GM19043 (cell line): ENCODE results near the gene SPRED2.

Source experiments
- ATAC-seq: cut with Tn5 transposase; IDR thresholded peaks from one replicate; pipeline ENCODE4 v1.9.1; 2021; ENCODE audit warnings: low read depth; ENCODE audit not compliant: unreplicated experiment

SPRED2 gene

DNA sequence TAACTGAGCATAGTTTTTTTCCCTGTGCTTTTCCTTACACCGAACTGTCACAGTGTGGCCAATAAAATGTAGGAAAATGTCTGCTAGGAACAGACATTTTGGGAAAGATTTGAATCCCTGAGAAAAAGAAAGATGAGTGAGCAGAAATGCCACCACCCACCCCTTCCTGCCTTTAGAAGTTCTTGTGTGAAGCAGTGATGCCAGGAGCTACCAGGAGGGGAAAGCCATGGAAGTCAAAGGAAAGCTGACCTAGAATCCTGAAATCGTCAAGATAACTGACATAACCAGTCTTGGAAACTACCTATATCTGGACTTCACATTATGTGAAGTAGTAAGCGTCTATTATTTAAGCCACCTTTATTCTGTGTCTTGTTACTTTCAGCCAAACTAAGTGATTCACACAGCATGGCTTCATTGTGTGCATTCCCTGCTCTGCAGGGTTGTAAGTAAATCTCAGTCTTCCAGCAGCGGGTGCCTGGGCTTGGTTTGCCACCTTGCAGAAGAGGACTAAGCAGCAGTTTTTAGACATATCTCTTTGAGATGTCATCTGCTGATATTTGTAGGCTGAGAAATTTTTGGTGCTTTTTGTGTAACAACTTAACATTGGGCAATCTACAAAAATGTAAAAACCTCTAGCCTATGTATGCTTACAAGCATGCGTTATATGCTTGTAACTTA lies 11.2 kb upstream of the SPRED2 start:
- ATAC-seq = no peak

GRCh38 chr2:65442420-65443020 lies 10.1 kb upstream of the SPRED2 start:
- ATAC-seq = no peak

DNA sequence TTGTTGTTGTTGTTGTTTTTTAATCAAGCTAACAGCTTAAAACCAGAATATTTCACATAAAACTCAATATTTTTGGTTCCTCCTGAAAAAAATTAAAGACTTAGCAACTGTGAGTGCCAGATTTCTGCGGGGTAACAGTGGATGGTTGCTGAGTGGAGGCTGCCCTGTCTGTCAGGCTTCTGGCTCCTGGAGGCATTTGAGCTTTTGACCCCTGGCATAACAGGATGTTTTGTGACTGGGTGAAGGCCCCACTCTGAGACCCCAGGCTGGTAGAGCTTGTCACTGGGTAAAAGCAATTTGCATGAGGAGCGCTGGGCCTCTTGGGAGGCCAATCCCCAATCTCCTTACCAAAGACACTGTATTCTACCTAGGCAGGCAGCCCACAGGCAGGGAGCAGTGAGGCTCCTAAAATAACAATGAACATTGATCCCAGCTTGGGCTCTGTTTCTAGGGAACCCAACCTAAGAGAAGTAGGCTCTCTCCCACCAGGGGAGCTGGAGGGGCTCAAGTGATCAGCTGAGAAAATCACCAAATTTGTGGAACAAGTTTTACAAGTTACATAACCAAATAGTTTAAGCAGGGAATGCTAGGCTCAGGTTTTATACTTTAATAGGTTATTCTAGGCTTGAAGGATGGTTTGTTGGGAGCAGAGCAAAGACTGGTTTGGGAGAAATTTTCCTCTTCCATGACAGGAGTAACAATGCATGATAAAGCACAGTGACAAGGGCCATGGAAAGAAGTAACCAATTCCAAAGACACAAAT lies 5.9 kb upstream of the SPRED2 start:
- no peak for ATAC-seq

DNA sequence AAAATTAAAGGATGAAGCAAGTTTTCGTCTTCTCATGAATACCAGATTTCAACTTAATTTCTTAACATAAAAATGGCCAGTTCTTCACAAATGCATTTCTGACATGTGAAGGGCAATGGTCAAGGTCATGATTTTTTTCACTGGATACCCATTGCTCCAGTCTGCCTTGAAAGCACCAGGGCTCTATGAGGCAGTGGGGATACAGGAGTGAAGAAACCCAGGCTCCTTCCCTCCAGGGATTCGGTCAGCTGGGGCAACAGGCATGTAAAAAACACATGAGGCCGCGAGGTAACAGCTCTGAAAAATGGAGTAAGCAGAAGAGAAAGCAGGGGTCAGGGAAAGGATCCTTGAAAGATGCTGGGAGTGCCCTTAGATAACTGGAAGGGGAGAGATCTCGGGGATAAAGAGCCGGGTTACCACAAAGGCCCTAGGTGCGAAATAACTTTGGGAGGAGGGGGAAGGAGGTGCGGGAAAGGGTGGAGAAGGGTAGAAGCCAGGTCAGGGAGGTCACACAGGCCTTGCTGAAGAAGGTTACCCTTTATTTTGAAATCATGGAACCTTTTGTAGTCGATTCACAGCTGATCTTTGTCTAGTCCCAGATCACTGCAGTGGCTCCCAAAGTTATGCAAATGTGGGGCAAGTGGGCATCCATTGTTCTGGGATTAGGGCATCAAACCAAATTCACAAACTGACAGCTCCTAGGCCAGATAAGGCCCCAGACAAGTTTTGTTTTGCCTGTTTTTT lies 5.2 kb upstream of the SPRED2 start:
- ATAC-seq = no peak

- ATAC-seq = peak; percentile 78
Observed at GRCh38 chr2:65436824-65437221, 4.4 kb upstream of the SPRED2 start.

GRCh38 chr2:65436169-65436823 lies 3.9 kb upstream of the SPRED2 start:
- ATAC-seq = peak; percentile 21

GRCh38 chr2:65435625-65436168 lies 3.3 kb upstream of the SPRED2 start:
- ATAC-seq = no peak

- no peak for ATAC-seq
Observed at GRCh38 chr2:65434592-65435241, 2.3 kb upstream of the SPRED2 start.

DNA sequence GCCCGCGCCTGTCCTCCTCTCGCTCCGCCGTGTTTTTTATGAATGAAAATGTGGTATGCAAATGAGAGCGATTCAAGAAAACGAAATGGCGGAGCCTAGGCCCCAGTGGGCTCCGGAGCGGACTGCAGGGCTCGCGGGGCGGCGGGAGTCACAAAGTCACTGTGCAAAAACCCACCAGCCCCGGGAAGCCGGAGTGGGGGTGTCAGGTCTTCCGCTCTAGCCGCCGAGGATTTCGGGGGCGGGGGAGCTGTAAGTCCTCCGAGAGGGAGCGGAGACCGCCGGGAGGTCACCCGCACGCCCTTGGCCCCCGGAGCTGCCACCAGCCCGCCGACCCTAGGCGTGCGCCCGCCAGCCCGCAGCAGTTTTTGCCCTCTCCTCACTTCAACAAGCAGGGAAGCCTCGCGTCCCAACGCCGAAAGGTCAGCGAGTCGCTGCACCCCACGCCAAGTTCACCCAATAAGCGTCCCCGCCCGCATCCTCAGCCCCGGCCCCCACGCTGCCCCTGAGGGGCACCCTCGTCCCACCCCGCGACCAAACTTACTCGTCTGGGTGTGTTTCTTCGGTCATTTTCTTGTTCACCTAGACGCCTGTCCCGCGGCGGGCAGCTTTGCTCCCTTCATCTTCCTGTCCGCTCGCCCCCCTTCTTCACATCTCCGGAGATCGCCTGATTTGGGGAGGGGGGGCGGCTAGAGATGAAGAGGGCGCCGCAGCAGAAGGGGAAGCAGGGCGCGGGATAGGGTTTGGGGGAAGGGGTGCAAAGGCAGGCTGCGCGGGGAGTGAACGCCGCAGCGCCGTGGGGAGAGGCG lies 775 bp downstream of the SPRED2 start:
- peak; percentile 40 for ATAC-seq

GRCh38 chr2:65430603-65431420 lies 1.6 kb downstream of the SPRED2 start:
- ATAC-seq = peak; percentile 14

- no peak for ATAC-seq
Observed at GRCh38 chr2:65429786-65430602, 2.4 kb downstream of the SPRED2 start.

- ATAC-seq = no peak
Observed at GRCh38 chr2:65427532-65427931, 4.9 kb downstream of the SPRED2 start.

- ATAC-seq = no peak
Observed at GRCh38 chr2:65425276-65425675, 7.1 kb downstream of the SPRED2 start.

DNA sequence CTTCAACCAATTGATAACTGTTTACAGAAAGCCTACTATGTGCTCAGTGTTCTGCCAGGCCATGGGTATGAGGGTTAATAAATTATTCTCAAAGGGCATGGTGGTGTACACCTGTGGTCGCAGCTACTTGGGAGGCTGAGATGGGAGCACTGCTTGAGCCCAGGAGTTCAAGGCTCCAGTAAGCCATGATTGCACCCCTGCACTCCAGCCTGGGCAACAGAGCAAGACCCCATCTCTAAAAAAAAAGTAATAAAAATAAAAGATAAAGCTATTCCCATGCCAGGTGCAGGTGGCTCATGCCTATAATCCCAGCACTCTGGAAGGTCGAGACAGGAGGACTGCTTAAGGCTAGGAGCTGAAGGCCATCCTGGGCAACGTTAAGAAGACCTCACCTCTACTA lies 8.0 kb downstream of the SPRED2 start:
- no peak for ATAC-seq

DNA sequence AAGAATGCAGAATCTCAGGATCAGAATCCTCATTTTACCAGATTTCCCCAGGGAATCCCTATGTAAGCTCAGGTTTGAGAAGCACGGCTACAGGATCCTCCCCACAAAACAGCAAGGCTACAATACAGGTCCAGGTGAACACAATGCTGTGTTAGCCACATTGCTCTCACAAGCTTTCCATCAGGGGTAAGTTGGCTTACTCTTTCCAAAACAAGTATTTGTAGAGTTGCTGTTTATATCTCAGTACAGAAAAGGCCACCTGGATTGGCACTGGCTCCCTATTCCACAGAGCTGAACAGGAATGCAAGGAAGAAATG lies 11.0 kb downstream of the SPRED2 start:
- no peak for ATAC-seq

- ATAC-seq = peak; percentile 92
Observed at GRCh38 chr2:65420712-65421431, 11.5 kb downstream of the SPRED2 start.
